Activated naive CD8-positive, alpha-beta T cell treated with anti-CD3 and anti-CD28 coated beads for 36 hours (primary cell): ENCODE data around the gene SPC24. TPM values are rescaled to one million over a fixed set of nuclear protein-coding genes. Genes with fewer than 3 reads are reported as not detected.
A peak's percentile ranks its signal among the peaks of the same experiment; 100 is the strongest.

ENCODE experiments used
- DNase-seq: peaks from one replicate; pipeline ENCODE4 v3.0.0; 2021
- H3K27ac Mint-ChIP-seq: one replicate; pipeline ENCODE4 v1.8.0; 2022; ENCODE audit warnings: mild to moderate bottlenecking, moderate library complexity, mixed read lengths
- H3K27me3 Mint-ChIP-seq: one replicate; pipeline ENCODE4 v1.8.0; 2022; ENCODE audit warnings: mild to moderate bottlenecking, mixed read lengths
- H3K36me3 Mint-ChIP-seq: one replicate; pipeline ENCODE4 v1.8.0; 2021; ENCODE audit warnings: mild to moderate bottlenecking, mixed read lengths
- H3K4me1 Mint-ChIP-seq: one replicate; pipeline ENCODE4 v1.8.0; 2021; ENCODE audit warnings: mixed read lengths
- H3K4me3 Mint-ChIP-seq: one replicate; pipeline ENCODE4 v1.8.0; 2022; ENCODE audit warnings: mild to moderate bottlenecking, moderate library complexity, mixed read lengths
- H3K9me3 Mint-ChIP-seq: one replicate; pipeline ENCODE4 v1.8.0; 2022; ENCODE audit warnings: mixed read lengths
- total RNA-seq, 2 experiments: library from RNA; stranded (reverse); gene quantifications; one replicate each; pipeline ENCODE4 v1.2.3, GENCODE V29; 2021

SPC24 gene, protein sequence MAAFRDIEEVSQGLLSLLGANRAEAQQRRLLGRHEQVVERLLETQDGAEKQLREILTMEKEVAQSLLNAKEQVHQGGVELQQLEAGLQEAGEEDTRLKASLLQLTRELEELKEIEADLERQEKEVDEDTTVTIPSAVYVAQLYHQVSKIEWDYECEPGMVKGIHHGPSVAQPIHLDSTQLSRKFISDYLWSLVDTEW
- total RNA-seq = 10 to 100 TPM; 54.4 TPM

GRCh38 chr19:11155373-11156120 lies at the start of gene SPC24:
TSS of gene SPC24 (minus strand) at chr19:11155782. CDS start at chr19:11155776, 6 bp downstream.
- peaks cover 24% of the 10 kb centered on the region for H3K36me3 Mint-ChIP-seq
- H3K27me3 Mint-ChIP-seq = no peaks in the 10 kb centered on the region
- H3K27ac Mint-ChIP-seq = peak within 1 kb of the TSS; percentile 87
- H3K4me1 Mint-ChIP-seq = peaks cover 12% of the 10 kb centered on the region
- DNase-seq = peak; percentile 95
- peak within 1 kb of the TSS; percentile 83 for H3K4me3 Mint-ChIP-seq
- H3K9me3 Mint-ChIP-seq = no peaks in the 10 kb centered on the region

DNA sequence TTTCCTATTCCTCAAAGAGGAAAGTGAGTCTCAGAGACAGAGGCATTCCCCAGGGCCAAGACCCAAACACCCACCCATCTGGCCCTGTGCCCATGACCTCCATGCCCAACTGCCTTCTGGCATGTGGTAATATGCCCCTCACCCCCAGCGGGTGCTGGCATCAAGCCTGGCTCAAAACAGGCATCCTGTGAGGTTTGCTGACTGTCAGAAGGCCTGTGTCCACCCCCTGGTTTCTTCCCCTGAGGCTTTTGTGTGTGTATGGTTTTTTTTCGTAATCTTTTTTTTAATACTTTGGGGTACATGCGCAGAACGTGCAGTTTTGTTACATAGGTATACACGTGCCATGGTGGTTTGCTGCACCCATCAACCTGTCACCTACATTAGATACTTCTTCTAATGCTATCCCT lies 49.4 kb upstream of the SPC24 start:
- no peaks in the 10 kb centered on the region for H3K9me3 Mint-ChIP-seq
- no peaks in the 10 kb centered on the region for H3K4me1 Mint-ChIP-seq
- no peak overlapping the region for H3K27ac Mint-ChIP-seq
- DNase-seq = no peak
- H3K36me3 Mint-ChIP-seq = peaks cover 3% of the 10 kb centered on the region
- no peak overlapping the region for H3K4me3 Mint-ChIP-seq
- H3K27me3 Mint-ChIP-seq = peaks cover 25% of the 10 kb centered on the region

GRCh38 chr19:11204076-11204602 lies 48.6 kb upstream of the SPC24 start:
- H3K27me3 Mint-ChIP-seq = peaks cover 29% of the 10 kb centered on the region
- no peaks in the 10 kb centered on the region for H3K4me1 Mint-ChIP-seq

GRCh38 chr19:11203194-11204075 lies 47.9 kb upstream of the SPC24 start:
- Mint-ChIP-seq H3K27me3 (peaks cover 33% of the 10 kb centered on the region), H3K4me3 (no peak overlapping the region), H3K4me1 (no peaks in the 10 kb centered on the region), H3K27ac (no peak overlapping the region), H3K36me3 (no peaks in the 10 kb centered on the region), H3K9me3 (no peaks in the 10 kb centered on the region)
- peak; percentile 23 for DNase-seq

More at GRCh38 chr19:11204076-11204602, 48.6 kb upstream of the SPC24 start:
- DNase-seq = no peak
- no peaks in the 10 kb centered on the region for H3K9me3 Mint-ChIP-seq
- peaks cover 1% of the 10 kb centered on the region for H3K36me3 Mint-ChIP-seq
- no peak overlapping the region for H3K27ac Mint-ChIP-seq
- H3K4me3 Mint-ChIP-seq = no peak overlapping the region

- no peaks in the 10 kb centered on the region for H3K36me3 Mint-ChIP-seq
Measured at GRCh38 chr19:11202488-11203193, 47.1 kb upstream of the SPC24 start.

DNA sequence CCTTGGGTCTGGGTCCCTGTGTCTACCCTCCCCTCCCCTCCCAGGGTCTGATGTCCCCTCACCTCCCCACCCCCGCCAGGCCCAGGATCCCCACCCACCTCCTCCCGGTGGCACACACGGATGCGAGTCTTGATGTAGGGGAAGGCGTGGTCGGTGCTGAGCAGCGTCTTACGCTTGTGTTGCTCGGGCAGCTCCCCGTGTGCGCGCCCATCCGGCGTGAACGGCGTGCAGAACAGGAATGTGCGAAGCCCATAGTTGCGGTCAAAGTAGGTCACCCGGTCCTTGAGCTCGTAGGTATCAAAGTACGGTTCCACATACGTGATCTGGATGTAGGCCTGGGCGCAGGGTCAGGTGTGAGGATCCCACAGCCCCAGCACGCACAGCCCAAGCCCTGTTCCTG lies 46.2 kb upstream of the SPC24 start:
- H3K27ac Mint-ChIP-seq = no peak overlapping the region
- no peaks in the 10 kb centered on the region for H3K9me3 Mint-ChIP-seq
- H3K4me3 Mint-ChIP-seq = no peak overlapping the region
- H3K27me3 Mint-ChIP-seq = peaks cover 33% of the 10 kb centered on the region
- DNase-seq = no peak
- peaks cover 3% of the 10 kb centered on the region for H3K4me1 Mint-ChIP-seq
- H3K36me3 Mint-ChIP-seq = no peaks in the 10 kb centered on the region

More at GRCh38 chr19:11202488-11203193, 47.1 kb upstream of the SPC24 start:
- no peaks in the 10 kb centered on the region for H3K9me3 Mint-ChIP-seq
- no peak overlapping the region for H3K4me3 Mint-ChIP-seq
- no peak for DNase-seq
- peaks cover 33% of the 10 kb centered on the region for H3K27me3 Mint-ChIP-seq
- no peak overlapping the region for H3K27ac Mint-ChIP-seq
- H3K4me1 Mint-ChIP-seq = peaks cover 3% of the 10 kb centered on the region

DNA sequence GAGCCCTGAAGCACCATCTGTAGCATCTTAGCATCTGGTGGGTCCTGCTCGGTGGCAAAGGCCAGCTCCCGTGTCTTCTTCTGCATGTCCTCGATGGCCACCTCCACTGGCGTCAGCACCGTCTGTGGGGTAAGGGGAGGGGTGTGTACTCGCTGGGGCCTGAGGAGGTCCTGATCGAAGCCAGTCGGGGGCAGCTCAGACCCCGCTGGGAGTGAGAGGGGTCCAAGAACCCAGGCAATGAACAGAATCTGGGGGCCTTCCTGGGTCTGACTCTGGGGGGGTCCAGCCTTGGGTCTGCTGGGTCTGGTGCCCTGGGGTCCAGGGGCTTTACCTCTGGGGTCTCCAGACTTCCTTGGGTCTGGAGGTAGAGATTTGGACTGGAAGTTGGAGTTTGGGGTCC lies 45.3 kb upstream of the SPC24 start:
- peaks cover 5% of the 10 kb centered on the region for H3K4me1 Mint-ChIP-seq

DNA sequence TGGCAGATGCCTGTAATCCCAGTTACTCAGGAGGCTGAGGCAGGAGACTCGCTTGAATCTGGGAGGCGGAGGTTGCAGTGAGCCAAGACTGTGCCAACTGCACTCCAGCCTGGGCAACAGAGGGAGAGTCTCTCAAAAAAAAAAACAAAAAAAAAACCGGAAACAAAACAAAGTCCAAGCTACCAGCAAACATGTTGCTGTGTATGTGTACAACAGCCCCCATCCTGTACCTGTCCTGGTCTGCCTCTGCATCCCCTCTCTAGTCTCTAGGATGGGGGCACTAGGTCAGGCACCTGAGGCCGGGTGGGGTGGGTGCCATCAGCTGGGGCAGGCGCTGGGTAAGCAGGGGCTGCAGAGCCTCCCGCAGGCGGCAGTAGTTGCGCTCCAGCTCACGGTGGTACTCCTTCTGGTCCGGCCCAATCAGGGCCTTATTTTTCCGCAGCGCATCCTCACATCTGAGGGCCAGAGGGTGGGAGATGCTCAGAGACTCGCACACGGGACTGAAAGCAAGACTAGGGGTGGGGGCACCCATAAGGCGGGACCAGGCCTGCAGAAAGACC lies 44.5 kb upstream of the SPC24 start:
- no peak overlapping the region for H3K4me3 Mint-ChIP-seq
- H3K27ac Mint-ChIP-seq = no peak overlapping the region
- no peaks in the 10 kb centered on the region for H3K9me3 Mint-ChIP-seq
- H3K36me3 Mint-ChIP-seq = no peaks in the 10 kb centered on the region
- H3K27me3 Mint-ChIP-seq = peaks cover 43% of the 10 kb centered on the region
- DNase-seq = no peak
- peaks cover 8% of the 10 kb centered on the region for H3K4me1 Mint-ChIP-seq

More for the DNA sequence above, 45.3 kb upstream of the SPC24 start:
- Mint-ChIP-seq H3K27me3 (peaks cover 40% of the 10 kb centered on the region), H3K36me3 (no peaks in the 10 kb centered on the region), H3K9me3 (no peaks in the 10 kb centered on the region), H3K4me3 (no peak overlapping the region), H3K27ac (no peak overlapping the region)
- no peak for DNase-seq

DNA sequence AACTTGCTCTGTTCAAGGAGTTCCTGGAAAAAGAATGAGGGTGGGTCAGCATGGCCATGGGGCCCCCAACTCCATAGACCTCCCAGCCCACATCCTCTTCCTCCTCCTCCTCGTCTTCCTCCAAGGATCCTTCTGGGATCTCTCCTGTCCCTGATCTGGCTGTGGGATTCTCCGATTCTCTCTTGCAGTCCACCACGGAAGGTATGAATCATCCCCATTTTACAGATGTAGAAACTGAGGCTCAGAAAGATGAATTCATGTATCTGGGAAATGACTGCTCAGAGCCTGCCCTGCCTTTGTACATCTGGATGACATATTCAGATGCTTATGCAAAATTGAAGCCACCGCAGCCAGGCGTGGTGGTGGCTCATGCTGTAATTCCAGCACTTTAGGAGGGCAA lies 43.9 kb upstream of the SPC24 start:
- H3K36me3 Mint-ChIP-seq = no peaks in the 10 kb centered on the region
- DNase-seq = no peak
- H3K9me3 Mint-ChIP-seq = no peaks in the 10 kb centered on the region
- peaks cover 38% of the 10 kb centered on the region for H3K27me3 Mint-ChIP-seq
- no peak overlapping the region for H3K27ac Mint-ChIP-seq
- H3K4me1 Mint-ChIP-seq = peaks cover 8% of the 10 kb centered on the region
- no peak overlapping the region for H3K4me3 Mint-ChIP-seq

GRCh38 chr19:11198769-11199424 lies 43.3 kb upstream of the SPC24 start:
- no peak overlapping the region for H3K27ac Mint-ChIP-seq
- H3K27me3 Mint-ChIP-seq = peaks cover 33% of the 10 kb centered on the region
- H3K36me3 Mint-ChIP-seq = no peaks in the 10 kb centered on the region
- no peak overlapping the region for H3K4me3 Mint-ChIP-seq
- H3K4me1 Mint-ChIP-seq = peaks cover 8% of the 10 kb centered on the region
- no peaks in the 10 kb centered on the region for H3K9me3 Mint-ChIP-seq
- DNase-seq = no peak

- H3K4me3 Mint-ChIP-seq = peak overlapping the region; percentile 67
- no peak for DNase-seq
- H3K36me3 Mint-ChIP-seq = no peaks in the 10 kb centered on the region
- peaks cover 8% of the 10 kb centered on the region for H3K4me1 Mint-ChIP-seq
- peaks cover 25% of the 10 kb centered on the region for H3K27me3 Mint-ChIP-seq
- no peaks in the 10 kb centered on the region for H3K9me3 Mint-ChIP-seq
- no peak overlapping the region for H3K27ac Mint-ChIP-seq
Measured at GRCh38 chr19:11198175-11198534, 42.6 kb upstream of the SPC24 start.

DNA sequence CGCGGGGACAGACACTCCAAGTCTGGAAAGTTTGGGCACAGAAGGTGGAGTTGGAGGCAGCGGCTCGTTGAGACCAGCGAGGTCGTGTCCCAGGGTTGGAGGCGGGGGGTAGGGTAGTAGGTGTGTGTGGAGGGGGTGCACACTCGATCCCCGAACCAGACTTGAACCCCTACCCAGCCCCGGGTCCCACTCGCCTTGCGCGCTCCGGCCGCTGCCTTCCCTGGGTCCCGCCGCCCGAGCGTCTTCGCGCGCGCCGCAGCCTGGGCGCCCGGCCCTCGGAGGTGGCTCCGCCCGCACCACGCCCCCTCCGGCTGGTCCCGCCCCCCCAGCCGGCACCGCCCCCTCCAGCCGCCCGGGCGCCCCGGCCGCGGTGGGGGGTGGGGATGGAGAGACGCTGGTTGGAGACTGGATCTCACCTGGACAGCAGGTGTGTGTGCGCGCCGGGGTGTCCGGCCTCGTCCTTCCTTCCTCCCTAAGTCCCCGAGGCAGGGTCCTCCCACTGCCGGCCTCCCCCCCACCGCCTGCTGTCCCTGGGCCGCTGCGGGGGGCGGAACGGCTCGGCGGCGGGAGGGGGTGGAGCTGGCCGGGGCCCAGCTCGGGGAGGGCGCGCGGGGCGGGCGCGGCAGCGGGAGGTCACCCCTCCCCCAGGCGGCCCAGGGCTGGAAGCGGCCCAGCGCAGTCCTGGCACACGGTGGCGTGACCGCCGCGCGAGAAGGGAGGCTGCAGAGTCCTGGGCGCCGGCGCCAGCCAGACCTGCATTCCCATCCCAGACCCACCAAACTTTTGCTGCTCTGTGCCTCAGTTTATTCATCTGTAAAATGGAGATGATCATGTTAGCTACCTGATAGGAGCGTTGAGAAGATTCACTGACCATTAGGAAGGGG lies 42.0 kb upstream of the SPC24 start, which contains the start of gene KANK2:
KANK2 (minus strand) TSS at position 255 of the 884 bp plus-strand sequence. CDS start 3,034 bp downstream, outside the sequence.
- H3K4me3 Mint-ChIP-seq = peak within 1 kb of the TSS; percentile 67
- H3K27me3 Mint-ChIP-seq = peaks cover 22% of the 10 kb centered on the region
- no peak within 1 kb of the TSS for H3K27ac Mint-ChIP-seq
- H3K9me3 Mint-ChIP-seq = no peaks in the 10 kb centered on the region
- no peaks in the 10 kb centered on the region for H3K36me3 Mint-ChIP-seq
- peaks cover 8% of the 10 kb centered on the region for H3K4me1 Mint-ChIP-seq
- DNase-seq = peak; percentile 80
